C4-2B (cell line): ENCODE data around the gene XIAP.

Experiments
- H3K27ac ChIP-seq: fragments of 450-650 bp; 2 replicates; pipeline ENCODE4 v1.5.1; 2017
- ZFX ChIP-seq: fragments of 450-650 bp; IDR thresholded peaks from 2 replicates; pipeline ENCODE4 v1.6.1; 2017
- TF ChIP-seq, protein P1 (sequence below): fragments of 450-650 bp; conservative IDR thresholded peaks from 2 replicates; pipeline ENCODE4 v1.5.1; 2017; ENCODE audit warnings: mild to moderate bottlenecking

The XIAP gene

DNA sequence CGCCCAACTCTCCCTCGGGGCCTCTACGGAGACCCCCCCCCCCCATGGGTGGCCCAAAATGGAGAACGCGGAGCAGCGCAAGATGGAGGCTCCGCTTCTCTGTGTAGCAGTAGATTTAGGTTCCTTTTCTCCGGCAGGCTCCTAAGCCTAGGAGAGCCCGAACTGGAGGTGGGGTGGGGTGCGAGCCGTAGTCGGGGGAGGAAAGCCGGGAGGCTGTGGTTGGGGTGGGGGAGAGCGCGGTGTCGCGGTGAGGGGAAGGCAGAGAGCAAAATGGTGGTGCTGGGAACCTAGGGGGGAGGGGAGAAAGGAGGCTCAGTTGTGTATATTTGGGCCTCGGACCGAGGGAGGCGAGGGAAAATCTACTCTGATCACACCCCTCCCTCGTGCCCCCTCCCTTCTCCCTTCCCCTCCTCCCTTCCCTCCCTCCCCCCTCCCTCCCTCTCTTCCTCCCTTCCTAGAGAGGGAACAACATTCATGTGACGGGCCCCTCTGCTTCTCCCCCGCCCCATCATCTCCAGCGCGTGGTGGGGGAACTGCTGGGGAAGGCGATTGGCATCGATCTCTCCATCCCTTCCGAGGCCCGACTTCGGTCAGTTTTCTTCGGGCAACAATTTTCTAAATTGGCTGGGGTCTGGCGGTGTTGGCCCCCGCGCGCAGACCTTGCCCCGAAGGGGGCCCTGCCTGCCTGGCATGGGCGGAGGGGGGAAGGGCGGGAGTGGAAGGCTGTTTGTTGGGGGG is 101.6 kb downstream of the XIAP start, which contains the start of gene STAG2:
TSS of gene STAG2 (plus strand) at position 439 of the 738 bp plus-strand sequence. CDS start 60,922 bp downstream, outside the sequence.
- no peak for TF ChIP-seq ZFX
- TF ChIP-seq, protein P1, sequence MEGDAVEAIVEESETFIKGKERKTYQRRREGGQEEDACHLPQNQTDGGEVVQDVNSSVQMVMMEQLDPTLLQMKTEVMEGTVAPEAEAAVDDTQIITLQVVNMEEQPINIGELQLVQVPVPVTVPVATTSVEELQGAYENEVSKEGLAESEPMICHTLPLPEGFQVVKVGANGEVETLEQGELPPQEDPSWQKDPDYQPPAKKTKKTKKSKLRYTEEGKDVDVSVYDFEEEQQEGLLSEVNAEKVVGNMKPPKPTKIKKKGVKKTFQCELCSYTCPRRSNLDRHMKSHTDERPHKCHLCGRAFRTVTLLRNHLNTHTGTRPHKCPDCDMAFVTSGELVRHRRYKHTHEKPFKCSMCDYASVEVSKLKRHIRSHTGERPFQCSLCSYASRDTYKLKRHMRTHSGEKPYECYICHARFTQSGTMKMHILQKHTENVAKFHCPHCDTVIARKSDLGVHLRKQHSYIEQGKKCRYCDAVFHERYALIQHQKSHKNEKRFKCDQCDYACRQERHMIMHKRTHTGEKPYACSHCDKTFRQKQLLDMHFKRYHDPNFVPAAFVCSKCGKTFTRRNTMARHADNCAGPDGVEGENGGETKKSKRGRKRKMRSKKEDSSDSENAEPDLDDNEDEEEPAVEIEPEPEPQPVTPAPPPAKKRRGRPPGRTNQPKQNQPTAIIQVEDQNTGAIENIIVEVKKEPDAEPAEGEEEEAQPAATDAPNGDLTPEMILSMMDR: no peak
- peak within 1 kb of the TSS; percentile 99 for H3K27ac ChIP-seq

DNA sequence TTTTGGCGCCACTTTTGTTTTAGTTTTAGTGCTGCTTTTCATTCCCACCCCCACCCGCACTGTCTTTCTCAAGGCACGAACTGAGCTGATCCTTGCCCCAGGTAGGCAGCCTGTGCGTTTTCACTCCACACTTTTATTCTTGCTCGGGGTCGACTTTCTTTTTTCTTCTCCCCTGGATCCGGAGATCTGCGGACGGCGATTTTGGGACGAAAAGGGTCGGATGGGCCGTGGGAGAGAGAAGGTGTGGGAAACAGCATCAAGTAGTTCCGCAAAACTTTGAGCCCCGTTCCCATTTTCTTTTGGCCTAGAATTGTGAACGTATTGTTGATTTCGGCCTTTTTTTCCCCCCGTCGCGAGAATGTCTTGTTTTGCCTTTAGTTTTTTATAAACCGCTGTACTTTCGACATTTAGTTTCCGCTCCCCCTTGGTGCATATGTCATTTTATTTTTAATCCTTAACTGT is 102.2 kb downstream of the XIAP start:
- TF ChIP-seq, protein P1: no peak
- no peak for TF ChIP-seq ZFX
- peak overlapping the region; percentile 99 for H3K27ac ChIP-seq

DNA sequence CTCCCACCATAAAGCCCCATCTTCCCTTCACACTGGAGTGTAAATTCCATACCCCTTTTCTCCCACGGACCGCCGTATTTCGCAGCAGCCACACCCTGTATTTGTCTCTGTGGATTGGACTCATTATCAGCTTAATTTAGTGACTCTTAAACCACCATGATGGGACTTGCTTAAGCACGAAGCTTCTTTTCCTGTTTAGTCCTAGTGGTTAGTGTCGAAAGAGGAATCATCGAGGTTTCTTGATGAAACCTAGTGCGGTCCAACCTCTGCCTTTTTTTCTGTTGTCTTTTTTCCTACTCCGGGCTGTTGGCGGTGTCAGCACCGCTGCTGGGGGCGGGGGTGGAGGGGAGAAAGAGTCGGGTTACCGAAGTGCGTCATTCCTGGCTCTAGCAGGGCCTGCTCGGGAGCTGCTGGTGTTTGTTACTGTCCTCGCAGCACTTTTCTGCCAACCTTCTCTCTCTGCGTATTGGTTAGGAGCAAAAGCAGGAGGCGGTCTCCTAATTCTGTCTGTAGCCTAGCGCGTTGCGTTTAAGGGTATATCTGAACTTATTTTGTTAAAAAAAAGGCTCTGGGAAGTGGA is 103.0 kb downstream of the XIAP start:
- TF ChIP-seq, protein P1: no peak
- TF ChIP-seq ZFX: no peak
- peak overlapping the region; percentile 99 for H3K27ac ChIP-seq
